ENCODE data around the gene IL17RE. TPM values are rescaled to one million over a fixed set of nuclear protein-coding genes. Genes with fewer than 3 reads are reported as not detected.

IL17RE gene
- total RNA-seq, 1 experiment from 2014 or later, result not detected

DNA sequence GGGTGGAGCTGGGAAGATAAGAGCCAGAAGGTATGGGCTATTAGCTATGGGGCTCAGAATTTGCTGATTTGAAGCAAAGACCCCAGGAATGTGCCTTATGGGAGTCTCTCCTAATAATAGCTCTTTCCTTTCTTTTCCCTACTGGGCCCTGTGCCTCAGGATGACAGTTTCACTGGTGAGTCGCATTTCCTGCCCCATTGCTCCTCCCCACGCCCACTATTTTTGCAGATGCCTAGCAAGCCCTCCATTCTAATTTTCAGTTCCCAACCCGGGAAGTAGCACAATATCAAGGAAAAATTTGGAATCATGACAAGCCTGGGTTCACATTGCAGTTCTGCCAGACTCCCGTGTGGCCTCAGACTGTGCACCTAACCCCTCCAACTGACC lies 583 bp downstream of the IL17RE start:
- DNase-seq (ENCODE audit: low read depth), result peak; percentile 46

DNA sequence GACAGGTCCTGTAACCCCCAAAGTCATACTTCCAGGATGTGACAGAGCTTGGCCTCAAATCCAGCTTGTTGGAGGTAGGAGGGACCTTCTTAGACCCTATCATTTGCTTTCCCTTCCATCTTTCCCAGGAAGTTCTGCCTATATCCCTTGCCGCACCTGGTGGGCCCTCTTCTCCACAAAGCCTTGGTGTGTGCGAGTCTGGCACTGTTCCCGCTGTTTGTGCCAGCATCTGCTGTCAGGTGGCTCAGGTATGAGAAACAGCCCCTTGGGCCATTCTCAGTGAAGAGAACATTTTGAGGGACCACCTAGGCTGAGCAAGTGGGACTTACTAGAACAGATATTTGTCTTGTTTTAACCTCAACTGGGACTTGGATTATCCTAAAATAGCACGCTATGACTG lies 1.3 kb downstream of the IL17RE start:
- no peak for DNase-seq (ENCODE audit: low read depth)

DNA sequence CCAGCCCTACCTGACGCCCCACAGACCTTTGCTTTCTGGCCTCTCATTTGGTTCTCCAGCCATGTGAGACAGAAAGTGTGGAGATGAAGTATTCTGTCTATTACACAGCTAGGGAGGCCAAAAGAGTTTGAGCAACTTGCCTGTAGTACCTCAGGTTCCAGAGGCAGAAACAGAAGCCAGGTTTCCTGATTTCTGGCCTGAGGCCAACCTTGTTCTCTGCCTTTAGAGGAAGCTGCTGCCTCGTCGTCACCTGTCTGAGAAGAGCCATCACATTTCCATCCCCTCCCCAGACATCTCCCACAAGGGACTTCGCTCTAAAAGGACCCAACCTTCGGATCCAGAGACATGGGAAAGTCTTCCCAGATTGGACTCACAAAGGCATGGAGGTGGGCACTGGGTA lies 3.8 kb downstream of the IL17RE start:
- no peak for DNase-seq (ENCODE audit: low read depth)

DNA sequence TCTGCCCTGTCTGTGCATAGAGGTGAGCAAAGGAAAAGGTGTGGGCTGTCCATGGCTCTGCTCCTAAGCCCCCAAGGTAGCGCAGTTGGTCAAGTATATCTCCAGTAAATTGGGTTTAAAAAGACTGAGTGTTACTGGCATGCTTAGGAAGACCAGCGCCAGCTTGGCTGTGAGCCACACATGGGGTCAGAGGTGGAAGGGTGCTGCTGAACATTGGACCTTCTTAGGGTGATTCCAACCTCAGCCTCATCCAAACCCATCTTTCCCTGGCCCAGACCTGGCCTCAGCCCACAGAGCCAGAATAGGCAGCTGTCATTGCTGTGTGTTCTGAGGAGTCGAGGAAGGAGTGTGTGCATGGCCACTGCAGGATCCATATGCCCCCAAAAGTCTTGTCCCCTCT lies 5.6 kb downstream of the IL17RE start:
- no peak for DNase-seq (ENCODE audit: low read depth)

DNA sequence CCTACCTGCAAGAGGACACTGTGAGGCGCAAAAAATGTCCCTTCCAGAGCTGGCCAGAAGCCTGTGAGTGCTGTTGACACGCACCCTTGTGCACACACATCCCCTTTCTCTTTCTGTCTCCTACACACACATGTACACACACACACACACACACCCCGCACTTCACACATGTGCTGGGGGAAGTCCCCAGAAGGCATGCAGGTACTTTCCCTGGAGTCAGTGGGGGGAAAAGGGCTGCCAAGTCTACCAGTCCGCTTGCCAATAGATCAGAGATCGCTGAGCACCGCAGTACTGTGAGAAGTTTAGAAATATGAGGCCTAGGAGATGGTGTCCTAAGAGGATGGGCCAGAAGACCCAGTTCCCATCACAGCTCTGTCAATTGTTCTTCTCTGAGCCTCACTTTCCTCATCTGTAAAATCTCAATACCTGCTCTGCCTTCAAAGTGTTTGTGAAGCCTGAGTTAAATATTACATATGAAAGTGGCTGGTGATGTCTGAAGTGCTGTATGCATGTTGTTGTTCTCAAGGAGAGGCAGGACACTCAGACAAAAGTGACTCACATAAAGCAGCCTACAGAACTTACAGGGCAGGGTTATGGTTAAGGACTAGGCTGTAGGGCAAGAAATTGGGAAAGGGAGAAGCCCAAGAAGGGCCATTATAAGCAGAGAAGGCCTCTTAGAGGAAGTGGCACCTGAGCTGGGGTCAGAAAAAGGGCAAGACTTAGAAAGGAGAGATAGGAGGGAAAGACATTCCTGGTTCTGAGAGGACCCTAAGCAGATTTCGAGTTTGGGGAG lies 6.8 kb downstream of the IL17RE start:
- no peak for DNase-seq (ENCODE audit: low read depth)

DNA sequence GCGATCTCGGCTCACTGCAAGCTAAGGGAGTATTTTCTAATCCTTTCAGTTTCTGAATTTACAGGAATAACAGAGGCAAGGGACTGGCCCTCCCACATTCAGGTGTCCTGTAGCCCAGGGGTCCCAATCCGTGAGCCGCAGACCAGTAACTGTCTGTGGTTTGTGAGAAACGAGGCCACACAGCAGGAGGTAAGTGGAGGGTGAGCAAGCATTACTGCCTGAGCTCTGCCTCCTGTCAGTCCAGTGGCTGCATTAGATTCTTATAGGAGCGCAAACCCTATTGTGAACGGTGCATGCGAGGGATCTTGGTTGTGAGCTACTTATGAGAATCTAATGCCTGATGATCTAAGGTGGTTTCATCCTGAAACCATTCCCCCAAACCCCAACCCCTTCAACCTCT lies 9.2 kb downstream of the IL17RE start:
- no peak for DNase-seq (ENCODE audit: low read depth)

DNA sequence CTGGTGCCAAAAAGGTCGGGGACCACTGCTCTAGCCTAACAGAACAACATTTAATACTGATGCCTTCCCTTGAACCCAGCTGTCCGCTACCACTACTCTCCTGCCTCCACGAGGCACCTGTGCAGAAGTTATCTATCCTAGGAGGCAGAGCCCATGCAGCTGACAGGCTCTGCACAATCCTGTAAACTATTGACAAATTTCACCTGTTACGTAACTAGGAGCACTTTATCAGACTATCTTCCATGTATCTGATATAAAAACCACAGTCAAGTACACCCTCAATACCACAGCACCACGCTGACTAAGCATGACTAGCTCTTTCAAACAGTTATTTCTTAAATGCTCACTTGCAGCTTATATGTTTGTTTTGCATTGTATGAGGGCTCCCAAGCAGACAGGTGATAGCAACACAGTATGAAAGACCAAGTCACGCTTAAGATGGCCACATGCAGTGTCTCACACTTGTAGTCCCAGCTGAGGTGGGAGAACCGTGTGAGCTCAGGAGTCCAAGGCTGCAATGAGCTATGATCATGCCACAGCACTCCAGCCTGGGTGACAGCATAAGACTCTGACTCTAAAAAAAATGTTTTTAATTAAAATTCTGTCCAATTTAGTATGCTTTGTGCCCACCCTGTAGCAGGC lies 9.8 kb downstream of the IL17RE start:
- DNase-seq (ENCODE audit: low read depth), result peak; percentile 54

DNA sequence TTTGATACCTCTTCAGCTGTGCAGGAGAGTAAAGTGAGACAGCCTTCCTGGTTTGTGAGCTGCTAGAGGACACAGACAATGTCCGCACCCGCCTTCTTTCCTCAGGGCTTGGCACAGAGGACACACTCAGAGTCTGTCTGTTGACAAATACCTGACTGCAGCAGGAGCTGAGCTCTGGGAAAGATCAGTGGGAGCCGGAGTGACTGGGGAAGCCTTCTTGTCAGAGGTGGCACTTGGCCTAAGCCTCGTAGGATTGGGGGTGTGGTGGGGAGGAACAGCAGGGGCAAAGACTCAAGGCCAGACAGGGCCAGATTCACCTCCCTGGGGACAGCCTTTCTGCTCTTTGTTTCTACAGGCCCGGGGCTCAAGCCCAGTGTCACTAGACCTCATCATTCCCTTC lies 11.0 kb downstream of the IL17RE start:
- DNase-seq (ENCODE audit: low read depth), result no peak

DNA sequence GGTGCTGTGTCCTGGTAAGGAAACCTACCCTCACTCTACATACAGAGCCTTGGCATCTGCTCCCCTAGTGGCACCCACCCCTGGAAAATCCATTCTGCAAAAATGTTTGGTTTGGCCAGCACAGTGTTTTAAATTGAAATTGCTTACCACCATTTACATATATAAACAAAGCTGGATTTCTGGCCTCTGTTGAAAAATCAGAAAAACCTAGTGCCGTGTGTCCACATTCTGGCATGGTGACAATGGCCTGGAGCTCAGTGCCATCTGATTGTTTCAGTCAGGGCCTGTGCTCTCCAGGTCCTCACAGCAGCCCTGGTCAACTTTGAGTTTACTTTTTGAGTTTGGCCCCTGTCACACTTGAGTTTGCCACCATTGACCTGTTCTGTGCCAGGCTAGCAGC lies 11.4 kb downstream of the IL17RE start:
- no peak for DNase-seq (ENCODE audit: low read depth)

DNA sequence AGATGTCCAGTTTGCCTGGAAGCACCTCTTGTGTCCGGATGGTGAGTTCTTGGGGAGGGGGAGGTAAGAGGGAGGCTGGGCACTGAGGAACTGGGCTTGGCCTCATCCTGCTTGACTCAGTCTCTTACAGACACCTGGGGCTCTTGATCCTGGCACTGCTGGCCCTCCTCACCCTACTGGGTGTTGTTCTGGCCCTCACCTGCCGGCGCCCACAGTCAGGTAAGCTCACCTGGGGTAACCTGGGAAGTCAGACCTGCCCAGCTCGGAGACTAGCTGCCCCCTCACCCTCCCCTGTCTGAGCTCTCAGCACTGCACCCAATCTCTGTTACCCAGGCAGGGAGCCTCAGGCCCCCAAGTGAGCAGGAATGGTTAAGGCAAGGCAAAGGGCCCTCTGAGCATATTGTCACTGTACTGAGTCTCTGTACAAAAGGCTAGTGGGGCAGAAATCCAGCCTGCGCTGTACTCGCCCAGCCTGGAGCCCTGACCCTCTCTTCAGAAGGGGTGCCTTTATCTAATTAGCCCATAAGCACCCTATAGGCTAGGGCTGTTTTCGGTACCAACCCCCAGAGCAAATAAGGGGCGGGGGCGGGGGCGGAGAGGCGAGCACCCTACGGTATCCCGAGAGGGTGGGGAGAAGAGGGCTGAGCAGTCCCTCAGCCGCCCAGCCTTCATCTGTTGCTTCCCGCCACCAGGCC lies 12.1 kb downstream of the IL17RE start:
- DNase-seq (ENCODE audit: low read depth), result no peak

DNA sequence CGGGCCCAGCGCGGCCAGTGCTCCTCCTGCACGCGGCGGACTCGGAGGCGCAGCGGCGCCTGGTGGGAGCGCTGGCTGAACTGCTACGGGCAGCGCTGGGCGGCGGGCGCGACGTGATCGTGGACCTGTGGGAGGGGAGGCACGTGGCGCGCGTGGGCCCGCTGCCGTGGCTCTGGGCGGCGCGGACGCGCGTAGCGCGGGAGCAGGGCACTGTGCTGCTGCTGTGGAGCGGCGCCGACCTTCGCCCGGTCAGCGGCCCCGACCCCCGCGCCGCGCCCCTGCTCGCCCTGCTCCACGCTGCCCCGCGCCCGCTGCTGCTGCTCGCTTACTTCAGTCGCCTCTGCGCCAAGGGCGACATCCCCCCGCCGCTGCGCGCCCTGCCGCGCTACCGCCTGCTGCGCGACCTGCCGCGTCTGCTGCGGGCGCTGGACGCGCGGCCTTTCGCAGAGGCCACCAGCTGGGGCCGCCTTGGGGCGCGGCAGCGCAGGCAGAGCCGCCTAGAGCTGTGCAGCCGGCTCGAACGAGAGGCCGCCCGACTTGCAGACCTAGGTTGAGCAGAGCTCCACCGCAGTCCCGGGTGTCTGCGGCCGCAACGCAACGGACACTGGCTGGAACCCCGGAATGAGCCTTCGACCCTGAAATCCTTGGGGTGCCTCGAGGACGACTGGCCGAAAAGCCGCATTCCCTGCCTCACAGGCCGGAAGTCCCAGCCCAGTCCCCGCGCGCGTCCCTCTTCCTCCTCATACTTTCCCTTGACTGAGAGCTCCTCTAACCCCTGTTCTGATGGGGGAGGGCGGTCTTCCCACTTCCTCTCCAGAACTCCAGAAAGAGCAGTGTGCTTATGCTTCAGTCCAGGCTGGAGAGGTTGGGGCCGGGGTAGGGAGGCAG lies 12.8 kb downstream of the IL17RE start:
- DNase-seq (ENCODE audit: low read depth), result peak; percentile 68

DNA sequence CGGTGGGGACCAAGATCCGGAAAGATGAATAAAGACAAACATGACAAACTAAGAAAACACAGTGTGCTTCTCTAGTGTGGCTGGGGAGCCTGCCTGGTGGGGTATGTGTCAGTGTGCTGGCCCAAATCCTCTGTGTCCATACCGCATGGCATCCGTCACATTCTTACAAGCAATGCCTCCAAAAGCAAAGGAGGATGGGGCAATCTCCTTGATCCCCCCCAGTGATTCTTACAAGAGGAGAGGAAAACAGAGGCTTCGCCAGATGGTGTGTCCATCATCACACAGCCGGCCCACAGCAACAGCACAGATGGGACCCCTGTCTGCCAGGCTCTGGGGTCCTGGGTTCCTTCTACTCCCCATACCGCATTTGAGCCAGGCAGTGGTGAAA lies 13.7 kb downstream of the IL17RE start:
- peak; percentile 34 for DNase-seq (ENCODE audit: low read depth)

DNA sequence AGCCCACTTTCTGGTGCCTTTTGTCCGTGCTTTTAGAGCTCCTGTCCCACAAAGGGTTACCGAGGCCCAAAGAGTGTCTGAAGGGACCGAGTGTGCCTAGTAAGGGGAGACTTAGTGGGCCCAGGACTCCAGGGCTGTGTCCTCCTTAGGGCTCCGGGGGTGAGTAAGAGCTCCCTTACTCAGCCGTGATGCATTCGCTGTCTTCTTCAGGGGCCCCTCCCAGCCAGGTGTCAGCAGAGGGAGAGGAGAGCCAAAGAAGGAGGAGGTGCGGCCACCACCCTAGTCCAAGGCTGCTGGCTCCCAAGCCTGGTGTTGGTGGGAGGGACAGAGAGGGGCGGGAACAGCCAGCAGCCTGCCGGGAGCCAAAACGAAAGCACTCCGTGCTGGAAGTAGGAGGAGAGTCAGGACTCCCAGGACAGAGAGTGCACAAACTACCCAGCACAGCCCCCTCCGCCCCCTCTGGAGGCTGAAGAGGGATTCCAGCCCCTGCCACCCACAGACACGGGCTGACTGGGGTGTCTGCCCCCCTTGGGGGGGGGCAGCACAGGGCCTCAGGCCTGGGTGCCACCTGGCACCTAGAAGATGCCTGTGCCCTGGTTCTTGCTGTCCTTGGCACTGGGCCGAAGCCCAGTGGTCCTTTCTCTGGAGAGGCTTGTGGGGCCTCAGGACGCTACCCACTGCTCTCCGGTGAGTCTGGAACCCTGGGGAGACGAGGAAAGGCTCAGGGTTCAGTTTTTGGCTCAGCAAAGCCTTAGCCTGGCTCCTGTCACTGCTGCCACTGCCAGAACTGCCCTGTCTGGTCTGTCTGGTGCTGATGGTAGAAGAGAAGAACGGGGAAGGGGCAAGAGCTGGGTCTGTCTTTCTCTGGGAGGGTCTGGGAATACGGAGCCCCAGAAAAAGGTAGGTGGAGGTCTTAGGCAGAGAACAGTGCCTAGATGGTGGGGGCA lies 14.4 kb downstream of the IL17RE start, which contains the start of gene IL17RC:
IL17RC (plus strand) TSS at position 365 of the 947 bp plus-strand sequence; CDS start at position 583, 218 bp downstream.
- peak; percentile 94 for DNase-seq (ENCODE audit: low read depth)

DNA sequence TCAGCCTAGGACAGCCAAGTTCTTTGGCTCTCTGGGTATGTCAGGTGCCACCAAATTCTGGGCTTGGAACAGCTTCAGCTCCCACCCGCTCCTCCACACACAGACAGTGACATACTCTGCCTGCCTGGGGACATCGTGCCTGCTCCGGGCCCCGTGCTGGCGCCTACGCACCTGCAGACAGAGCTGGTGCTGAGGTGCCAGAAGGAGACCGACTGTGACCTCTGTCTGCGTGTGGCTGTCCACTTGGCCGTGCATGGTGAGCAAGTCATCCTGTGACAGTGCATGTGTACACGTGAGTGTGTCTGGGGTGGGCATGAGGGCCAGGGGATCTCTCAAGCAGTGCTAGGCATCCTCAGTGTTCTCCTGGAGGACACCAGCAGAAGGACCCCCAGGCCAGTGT lies 15.2 kb downstream of the IL17RE start:
- DNase-seq (ENCODE audit: low read depth), result no peak

DNA sequence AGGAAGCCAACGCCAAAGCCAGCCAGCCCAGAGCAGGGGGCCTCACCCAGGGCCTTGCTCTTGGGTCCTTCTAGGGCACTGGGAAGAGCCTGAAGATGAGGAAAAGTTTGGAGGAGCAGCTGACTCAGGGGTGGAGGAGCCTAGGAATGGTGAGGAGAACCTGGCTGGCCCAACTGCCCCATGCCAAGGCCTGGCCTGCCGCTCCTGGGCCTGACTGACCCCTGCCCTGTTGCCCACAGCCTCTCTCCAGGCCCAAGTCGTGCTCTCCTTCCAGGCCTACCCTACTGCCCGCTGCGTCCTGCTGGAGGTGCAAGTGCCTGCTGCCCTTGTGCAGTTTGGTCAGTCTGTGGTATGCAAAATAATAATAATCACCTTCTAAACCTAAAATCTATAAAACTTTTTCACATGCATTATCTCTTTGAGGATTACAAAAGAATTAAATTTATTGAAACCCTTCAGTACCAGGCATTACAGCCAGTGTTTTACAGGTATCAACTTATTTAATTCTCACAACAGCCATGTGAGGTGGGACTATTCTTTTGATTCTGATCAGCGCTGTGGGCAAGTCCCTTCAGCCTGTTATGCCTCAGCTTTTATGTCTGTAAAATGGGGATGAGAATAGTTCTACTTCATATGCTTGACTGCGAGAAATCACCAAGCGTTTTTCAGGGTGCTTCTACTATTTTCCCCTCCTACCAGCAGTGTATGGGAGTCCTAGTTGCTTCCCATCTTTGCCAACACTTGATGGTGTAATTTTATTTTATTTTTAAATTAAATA lies 15.8 kb downstream of the IL17RE start:
- DNase-seq (ENCODE audit: low read depth), result no peak

DNA sequence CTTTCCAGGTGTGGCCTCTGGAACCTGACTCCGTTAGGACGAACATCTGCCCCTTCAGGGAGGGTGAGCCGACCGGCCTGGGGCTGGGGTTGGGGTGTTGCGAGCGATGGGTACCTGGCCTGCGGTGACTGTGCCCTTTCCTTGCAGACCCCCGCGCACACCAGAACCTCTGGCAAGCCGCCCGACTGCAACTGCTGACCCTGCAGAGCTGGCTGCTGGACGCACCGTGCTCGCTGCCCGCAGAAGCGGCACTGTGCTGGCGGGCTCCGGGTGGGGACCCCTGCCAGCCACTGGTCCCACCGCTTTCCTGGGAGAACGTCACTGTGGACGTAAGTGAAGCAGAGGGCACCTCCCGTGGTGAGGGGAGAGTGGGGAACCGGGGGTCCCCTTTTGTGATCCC lies 25.5 kb downstream of the IL17RE start:
- DNase-seq (ENCODE audit: low read depth), result no peak

DNA sequence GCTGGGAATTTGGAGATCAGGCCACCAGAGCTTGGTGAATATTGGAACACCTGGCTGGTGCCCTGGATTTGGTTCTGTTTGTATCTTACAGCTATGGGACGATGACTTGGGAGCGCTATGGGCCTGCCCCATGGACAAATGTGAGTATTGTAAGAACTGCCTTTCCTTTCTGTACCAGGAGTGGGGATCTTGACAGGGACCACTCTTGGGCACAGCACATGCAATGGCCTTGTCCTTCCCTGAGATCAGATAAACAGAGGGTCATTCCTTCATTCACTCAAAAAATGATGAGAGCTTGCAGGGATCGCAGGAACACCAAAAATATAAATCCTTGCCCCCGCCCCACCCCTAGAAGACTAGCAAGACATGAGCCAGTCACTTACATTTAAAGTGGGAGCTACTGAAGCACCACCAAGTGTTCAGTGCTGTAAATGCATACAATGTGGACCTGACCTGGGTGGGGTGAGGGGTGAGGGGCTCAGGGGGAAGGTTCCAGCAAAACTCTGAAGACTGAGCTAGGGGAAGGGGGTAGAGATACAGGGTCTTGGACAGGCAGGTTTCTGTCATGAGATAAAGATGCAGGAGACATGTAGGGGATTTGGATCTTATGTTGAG lies 28.3 kb downstream of the IL17RE start:
- peak; percentile 26 for DNase-seq (ENCODE audit: low read depth)

DNA sequence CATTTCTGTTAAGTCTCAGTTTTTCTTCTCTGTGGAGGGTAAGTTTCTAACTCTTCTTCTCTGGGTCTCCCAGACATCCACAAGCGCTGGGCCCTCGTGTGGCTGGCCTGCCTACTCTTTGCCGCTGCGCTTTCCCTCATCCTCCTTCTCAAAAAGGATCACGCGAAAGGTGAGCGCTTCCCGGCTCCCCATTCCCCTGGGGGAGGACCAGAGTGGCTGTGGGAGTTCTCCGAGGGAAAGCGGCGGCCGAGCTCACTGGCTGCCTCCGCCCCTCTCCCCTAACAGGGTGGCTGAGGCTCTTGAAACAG lies 29.8 kb downstream of the IL17RE start:
- no peak for DNase-seq (ENCODE audit: low read depth)

DNA sequence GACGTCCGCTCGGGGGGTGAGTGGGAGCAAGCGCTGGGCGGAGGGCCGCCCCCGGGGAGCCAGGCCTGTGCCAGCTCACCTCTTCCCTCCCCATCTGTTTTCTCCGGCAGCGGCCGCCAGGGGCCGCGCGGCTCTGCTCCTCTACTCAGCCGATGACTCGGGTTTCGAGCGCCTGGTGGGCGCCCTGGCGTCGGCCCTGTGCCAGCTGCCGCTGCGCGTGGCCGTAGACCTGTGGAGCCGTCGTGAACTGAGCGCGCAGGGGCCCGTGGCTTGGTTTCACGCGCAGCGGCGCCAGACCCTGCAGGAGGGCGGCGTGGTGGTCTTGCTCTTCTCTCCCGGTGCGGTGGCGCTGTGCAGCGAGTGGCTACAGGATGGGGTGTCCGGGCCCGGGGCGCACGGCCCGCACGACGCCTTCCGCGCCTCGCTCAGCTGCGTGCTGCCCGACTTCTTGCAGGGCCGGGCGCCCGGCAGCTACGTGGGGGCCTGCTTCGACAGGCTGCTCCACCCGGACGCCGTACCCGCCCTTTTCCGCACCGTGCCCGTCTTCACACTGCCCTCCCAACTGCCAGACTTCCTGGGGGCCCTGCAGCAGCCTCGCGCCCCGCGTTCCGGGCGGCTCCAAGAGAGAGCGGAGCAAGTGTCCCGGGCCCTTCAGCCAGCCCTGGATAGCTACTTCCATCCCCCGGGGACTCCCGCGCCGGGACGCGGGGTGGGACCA lies 30.4 kb downstream of the IL17RE start:
- peak; percentile 86 for DNase-seq (ENCODE audit: low read depth)
